H1 (cell line): ENCODE measurements around the gene PPP1R12C. TPM values are rescaled to one million over a fixed set of nuclear protein-coding genes. Genes with fewer than 3 reads are reported as not detected.

ENCODE experiments used
- CHD1 ChIP-seq: IDR thresholded peaks from 2 replicates; pipeline ENCODE4 v1.6.1; 2012; ENCODE audit warnings: low read depth, low read length, improper control_type of control experiment
- JUN ChIP-seq: IDR thresholded peaks from 2 replicates; pipeline ENCODE4 v1.6.1; 2011; ENCODE audit warnings: low read depth, mild to moderate bottlenecking, improper control_type of control experiment, low read length
- JUND ChIP-seq: IDR thresholded peaks from 2 replicates; pipeline ENCODE4 v1.6.1; 2011; ENCODE audit warnings: mild to moderate bottlenecking, improper control_type of control experiment, low read length
- POLR2AphosphoS5 ChIP-seq: IDR thresholded peaks from 2 replicates; pipeline ENCODE4 v1.6.1; 2011; ENCODE audit warnings: low read depth, low read length
- RFX5 ChIP-seq: IDR thresholded peaks from 2 replicates; pipeline ENCODE4 v1.6.1; 2011; ENCODE audit warnings: low read depth, low read length, improper control_type of control experiment, borderline replicate concordance
- polyA plus RNA-seq, 7 experiments: library from polyadenylated mRNA; depleted of rRNA in 3 of 7; stranded (reverse) in 5 of 7; unstranded in 2 of 7; fragments of >200 nt in 5 of 7; fragments of 200-250 nt in 2 of 7; gene quantifications; 1 replicate in 5 of 7; 2 replicates in 1 of 7; 4 replicates in 1 of 7; pipeline versions ENCODE4 v1.2.1 to v1.2.3, GENCODE V29; 2011 to 2013; ENCODE audit warnings: missing spikeins in 2 of 7, mixed read lengths in 2 of 7
- total RNA-seq: library from RNA; stranded (reverse); fragmentation: NEBNext Ultra II Directional; extraction: Animal tissue kit (Norgen Biotek cat#: 25700); gene quantifications from 2 replicates; pipeline ENCODE4 v1.2.1, GENCODE V29; 2021
- TF ChIP-seq, protein P1 (sequence below): IDR thresholded peaks from 2 replicates; pipeline ENCODE4 v1.6.1; 2012; ENCODE audit warnings: low read length, inconsistent platforms
- TF ChIP-seq, protein P2 (sequence below): fragments of 300-600 bp; sonication (generic); IDR thresholded peaks from 2 replicates; pipeline ENCODE4 v1.7.1; 2012; ENCODE audit warnings: low read length, moderate library complexity, mild to moderate bottlenecking, inconsistent platforms; ENCODE audit not compliant: insufficient replicate concordance

Gene PPP1R12C
- total and polyA plus RNA-seq, 2 of the 8 experiments (the other 6 are each of a cell fraction or from before 2014, with no cell fraction given): 31.7 to 71.5 TPM

DNA sequence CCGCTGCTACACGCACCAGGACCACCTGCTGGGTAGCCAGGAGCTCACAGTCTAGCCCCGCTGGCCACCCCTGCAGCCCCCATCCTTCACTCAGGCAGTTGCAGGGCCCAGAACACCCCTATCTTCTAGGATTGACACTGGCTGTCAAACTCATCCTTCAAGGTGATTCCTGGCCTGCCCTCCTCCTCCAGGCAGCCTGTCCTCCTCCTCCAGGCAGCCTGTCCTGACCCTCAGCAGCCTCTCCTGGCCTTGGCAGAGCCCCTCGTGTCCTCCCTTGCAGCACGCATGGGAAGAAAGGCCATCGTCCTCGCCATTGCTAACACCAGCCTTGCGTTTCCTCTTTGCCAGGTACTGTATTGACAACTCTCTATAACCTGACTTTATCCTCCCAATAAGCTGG lies 45.5 kb downstream of the PPP1R12C start (continued):
- TF ChIP-seq, protein P1, sequence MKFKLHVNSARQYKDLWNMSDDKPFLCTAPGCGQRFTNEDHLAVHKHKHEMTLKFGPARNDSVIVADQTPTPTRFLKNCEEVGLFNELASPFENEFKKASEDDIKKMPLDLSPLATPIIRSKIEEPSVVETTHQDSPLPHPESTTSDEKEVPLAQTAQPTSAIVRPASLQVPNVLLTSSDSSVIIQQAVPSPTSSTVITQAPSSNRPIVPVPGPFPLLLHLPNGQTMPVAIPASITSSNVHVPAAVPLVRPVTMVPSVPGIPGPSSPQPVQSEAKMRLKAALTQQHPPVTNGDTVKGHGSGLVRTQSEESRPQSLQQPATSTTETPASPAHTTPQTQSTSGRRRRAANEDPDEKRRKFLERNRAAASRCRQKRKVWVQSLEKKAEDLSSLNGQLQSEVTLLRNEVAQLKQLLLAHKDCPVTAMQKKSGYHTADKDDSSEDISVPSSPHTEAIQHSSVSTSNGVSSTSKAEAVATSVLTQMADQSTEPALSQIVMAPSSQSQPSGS: no peak
- TF ChIP-seq JUND (no peak), CHD1 (no peak), POLR2AphosphoS5 (no peak), RFX5 (no peak), JUN (no peak)
- TF ChIP-seq, protein P2, sequence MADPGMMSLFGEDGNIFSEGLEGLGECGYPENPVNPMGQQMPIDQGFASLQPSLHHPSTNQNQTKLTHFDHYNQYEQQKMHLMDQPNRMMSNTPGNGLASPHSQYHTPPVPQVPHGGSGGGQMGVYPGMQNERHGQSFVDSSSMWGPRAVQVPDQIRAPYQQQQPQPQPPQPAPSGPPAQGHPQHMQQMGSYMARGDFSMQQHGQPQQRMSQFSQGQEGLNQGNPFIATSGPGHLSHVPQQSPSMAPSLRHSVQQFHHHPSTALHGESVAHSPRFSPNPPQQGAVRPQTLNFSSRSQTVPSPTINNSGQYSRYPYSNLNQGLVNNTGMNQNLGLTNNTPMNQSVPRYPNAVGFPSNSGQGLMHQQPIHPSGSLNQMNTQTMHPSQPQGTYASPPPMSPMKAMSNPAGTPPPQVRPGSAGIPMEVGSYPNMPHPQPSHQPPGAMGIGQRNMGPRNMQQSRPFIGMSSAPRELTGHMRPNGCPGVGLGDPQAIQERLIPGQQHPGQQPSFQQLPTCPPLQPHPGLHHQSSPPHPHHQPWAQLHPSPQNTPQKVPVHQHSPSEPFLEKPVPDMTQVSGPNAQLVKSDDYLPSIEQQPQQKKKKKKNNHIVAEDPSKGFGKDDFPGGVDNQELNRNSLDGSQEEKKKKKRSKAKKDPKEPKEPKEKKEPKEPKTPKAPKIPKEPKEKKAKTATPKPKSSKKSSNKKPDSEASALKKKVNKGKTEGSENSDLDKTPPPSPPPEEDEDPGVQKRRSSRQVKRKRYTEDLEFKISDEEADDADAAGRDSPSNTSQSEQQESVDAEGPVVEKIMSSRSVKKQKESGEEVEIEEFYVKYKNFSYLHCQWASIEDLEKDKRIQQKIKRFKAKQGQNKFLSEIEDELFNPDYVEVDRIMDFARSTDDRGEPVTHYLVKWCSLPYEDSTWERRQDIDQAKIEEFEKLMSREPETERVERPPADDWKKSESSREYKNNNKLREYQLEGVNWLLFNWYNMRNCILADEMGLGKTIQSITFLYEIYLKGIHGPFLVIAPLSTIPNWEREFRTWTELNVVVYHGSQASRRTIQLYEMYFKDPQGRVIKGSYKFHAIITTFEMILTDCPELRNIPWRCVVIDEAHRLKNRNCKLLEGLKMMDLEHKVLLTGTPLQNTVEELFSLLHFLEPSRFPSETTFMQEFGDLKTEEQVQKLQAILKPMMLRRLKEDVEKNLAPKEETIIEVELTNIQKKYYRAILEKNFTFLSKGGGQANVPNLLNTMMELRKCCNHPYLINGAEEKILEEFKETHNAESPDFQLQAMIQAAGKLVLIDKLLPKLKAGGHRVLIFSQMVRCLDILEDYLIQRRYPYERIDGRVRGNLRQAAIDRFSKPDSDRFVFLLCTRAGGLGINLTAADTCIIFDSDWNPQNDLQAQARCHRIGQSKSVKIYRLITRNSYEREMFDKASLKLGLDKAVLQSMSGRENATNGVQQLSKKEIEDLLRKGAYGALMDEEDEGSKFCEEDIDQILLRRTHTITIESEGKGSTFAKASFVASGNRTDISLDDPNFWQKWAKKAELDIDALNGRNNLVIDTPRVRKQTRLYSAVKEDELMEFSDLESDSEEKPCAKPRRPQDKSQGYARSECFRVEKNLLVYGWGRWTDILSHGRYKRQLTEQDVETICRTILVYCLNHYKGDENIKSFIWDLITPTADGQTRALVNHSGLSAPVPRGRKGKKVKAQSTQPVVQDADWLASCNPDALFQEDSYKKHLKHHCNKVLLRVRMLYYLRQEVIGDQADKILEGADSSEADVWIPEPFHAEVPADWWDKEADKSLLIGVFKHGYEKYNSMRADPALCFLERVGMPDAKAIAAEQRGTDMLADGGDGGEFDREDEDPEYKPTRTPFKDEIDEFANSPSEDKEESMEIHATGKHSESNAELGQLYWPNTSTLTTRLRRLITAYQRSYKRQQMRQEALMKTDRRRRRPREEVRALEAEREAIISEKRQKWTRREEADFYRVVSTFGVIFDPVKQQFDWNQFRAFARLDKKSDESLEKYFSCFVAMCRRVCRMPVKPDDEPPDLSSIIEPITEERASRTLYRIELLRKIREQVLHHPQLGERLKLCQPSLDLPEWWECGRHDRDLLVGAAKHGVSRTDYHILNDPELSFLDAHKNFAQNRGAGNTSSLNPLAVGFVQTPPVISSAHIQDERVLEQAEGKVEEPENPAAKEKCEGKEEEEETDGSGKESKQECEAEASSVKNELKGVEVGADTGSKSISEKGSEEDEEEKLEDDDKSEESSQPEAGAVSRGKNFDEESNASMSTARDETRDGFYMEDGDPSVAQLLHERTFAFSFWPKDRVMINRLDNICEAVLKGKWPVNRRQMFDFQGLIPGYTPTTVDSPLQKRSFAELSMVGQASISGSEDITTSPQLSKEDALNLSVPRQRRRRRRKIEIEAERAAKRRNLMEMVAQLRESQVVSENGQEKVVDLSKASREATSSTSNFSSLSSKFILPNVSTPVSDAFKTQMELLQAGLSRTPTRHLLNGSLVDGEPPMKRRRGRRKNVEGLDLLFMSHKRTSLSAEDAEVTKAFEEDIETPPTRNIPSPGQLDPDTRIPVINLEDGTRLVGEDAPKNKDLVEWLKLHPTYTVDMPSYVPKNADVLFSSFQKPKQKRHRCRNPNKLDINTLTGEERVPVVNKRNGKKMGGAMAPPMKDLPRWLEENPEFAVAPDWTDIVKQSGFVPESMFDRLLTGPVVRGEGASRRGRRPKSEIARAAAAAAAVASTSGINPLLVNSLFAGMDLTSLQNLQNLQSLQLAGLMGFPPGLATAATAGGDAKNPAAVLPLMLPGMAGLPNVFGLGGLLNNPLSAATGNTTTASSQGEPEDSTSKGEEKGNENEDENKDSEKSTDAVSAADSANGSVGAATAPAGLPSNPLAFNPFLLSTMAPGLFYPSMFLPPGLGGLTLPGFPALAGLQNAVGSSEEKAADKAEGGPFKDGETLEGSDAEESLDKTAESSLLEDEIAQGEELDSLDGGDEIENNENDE: no peak
